Trophoblast cell (in vitro differentiated cells and primary cell): ENCODE results near the gene PPP1R15A. TPM values are rescaled to one million over a fixed set of nuclear protein-coding genes. Genes with fewer than 3 reads are reported as not detected.

ENCODE experiments used
- DNase-seq, 2 donors: peaks; one replicate each; pipeline ENCODE4 v3.0.0-alpha.2; 2016
- H2AFZ ChIP-seq: 2 replicates; pipeline ENCODE4 v1.6.1; 2013; ENCODE audit warnings: low read length, moderate library complexity, mild to moderate bottlenecking; ENCODE audit not compliant: insufficient read depth, poor library complexity
- H2AK5ac ChIP-seq: 2 replicates; pipeline ENCODE4 v1.6.1; 2013; ENCODE audit warnings: mild to moderate bottlenecking, low read length
- H2BK120ac ChIP-seq: 2 replicates; pipeline ENCODE4 v1.6.1; 2013; ENCODE audit warnings: low read length, mild to moderate bottlenecking, moderate library complexity; ENCODE audit not compliant: insufficient read depth, poor library complexity
- H2BK12ac ChIP-seq: 2 replicates; pipeline ENCODE4 v1.6.1; 2013; ENCODE audit warnings: mild to moderate bottlenecking, low read length, moderate library complexity
- H2BK5ac ChIP-seq: 2 replicates; pipeline ENCODE4 v1.6.1; 2013; ENCODE audit warnings: low read length, low read depth, moderate library complexity, mild to moderate bottlenecking; ENCODE audit not compliant: poor library complexity
- H3K14ac ChIP-seq: 2 replicates; pipeline ENCODE4 v1.6.1; 2013; ENCODE audit warnings: mild to moderate bottlenecking, low read length
- H3K18ac ChIP-seq: 2 replicates; pipeline ENCODE4 v1.6.1; 2013; ENCODE audit warnings: mild to moderate bottlenecking, low read length
- H3K23ac ChIP-seq: 2 replicates; pipeline ENCODE4 v1.6.1; 2013; ENCODE audit warnings: low read length
- H3K27ac ChIP-seq: 2 replicates; pipeline ENCODE4 v1.5.1; 2013; ENCODE audit warnings: low read depth, mild to moderate bottlenecking, inconsistent platforms, low read length, moderate library complexity
- H3K27me3 ChIP-seq: 2 replicates; pipeline ENCODE4 v1.6.1; 2013; ENCODE audit warnings: inconsistent platforms, mild to moderate bottlenecking, low read length, moderate library complexity; ENCODE audit not compliant: insufficient read depth
- H3K36me3 ChIP-seq, 2 experiments: 1 replicate in 1 of 2; 2 replicates in 1 of 2; pipeline ENCODE4 v1.6.1; 2013; ENCODE audit warnings: low read length in 2 of 2, mild to moderate bottlenecking in 2 of 2, moderate library complexity in 1 of 2; ENCODE audit not compliant: insufficient read depth in 2 of 2, control insufficient read depth in 1 of 2
- H3K4ac ChIP-seq: 2 replicates; pipeline ENCODE4 v1.6.1; 2013; ENCODE audit warnings: low read depth, mild to moderate bottlenecking, low read length, moderate library complexity
- H3K4me1 ChIP-seq, 2 experiments: 1 replicate in 1 of 2; 2 replicates in 1 of 2; pipeline ENCODE4 v1.6.1; 2013; ENCODE audit warnings: low read length in 2 of 2, mild to moderate bottlenecking in 2 of 2, moderate library complexity in 1 of 2; ENCODE audit not compliant: insufficient read depth in 2 of 2, control insufficient read depth in 1 of 2
- H3K4me2 ChIP-seq: 2 replicates; pipeline ENCODE4 v1.6.1; 2013; ENCODE audit warnings: inconsistent platforms, mild to moderate bottlenecking, low read length, moderate library complexity
- H3K4me3 ChIP-seq: 2 replicates; pipeline ENCODE4 v1.5.1; 2013; ENCODE audit warnings: mild to moderate bottlenecking, low read depth, low read length, inconsistent platforms
- H3K79me1 ChIP-seq: one replicate; pipeline ENCODE4 v1.6.1; 2013; ENCODE audit warnings: low read length
- H3K79me2 ChIP-seq: 2 replicates; pipeline ENCODE4 v1.6.1; 2013; ENCODE audit warnings: low read length, mild to moderate bottlenecking; ENCODE audit not compliant: control insufficient read depth, insufficient read depth, poor library complexity
- H3K9ac ChIP-seq: 2 replicates; pipeline ENCODE4 v1.6.1; 2013; ENCODE audit warnings: mild to moderate bottlenecking, low read length
- H3K9me3 ChIP-seq: 2 replicates; pipeline ENCODE4 v1.6.1; 2013; ENCODE audit warnings: low read depth, mild to moderate bottlenecking, control low read depth, inconsistent platforms, low read length; ENCODE audit not compliant: insufficient read depth
- H4K12ac ChIP-seq: 2 replicates; pipeline ENCODE4 v1.6.1; 2013; ENCODE audit warnings: low read depth, mild to moderate bottlenecking, low read length, moderate library complexity
- H4K8ac ChIP-seq: 2 replicates; pipeline ENCODE4 v1.6.1; 2013; ENCODE audit warnings: low read depth, mild to moderate bottlenecking, low read length, moderate library complexity
- H4K91ac ChIP-seq: one replicate; pipeline ENCODE4 v1.6.1; 2013; ENCODE audit warnings: low read depth, mild to moderate bottlenecking, low read length, moderate library complexity
- WGBS: extraction: QIAGEN DNeasy Blood & Tissue Kit; methylation state at CpG from one replicate; pipeline ENCODE4 v1.1.7; 2013; ENCODE audit warnings: missing lambda C conversion rate; ENCODE audit not compliant: insufficient read length, insufficient coverage; ENCODE audit errors: extremely low coverage; 5-methylcytosine and 5-hydroxymethylcytosine counted together
- polyA plus RNA-seq: library from polyadenylated mRNA; stranded (reverse); fragments of 200-250 nt; gene quantifications from 2 replicates; pipeline ENCODE4 v1.2.3, GENCODE V29; 2013

The PPP1R15A gene
- 46.6 and 49.6 TPM in 2 replicates for polyA plus RNA-seq

- Histone ChIP-seq H3K4me3 (peak within 1 kb of the TSS; percentile 96), H3K27me3 (no peaks in the 10 kb centered on the region), H3K4ac (peak within 1 kb of the TSS; percentile 99), H3K27ac (peak within 1 kb of the TSS; percentile 84), H3K23ac (no peak within 1 kb of the TSS), H2BK5ac (peak within 1 kb of the TSS; percentile 94), H2AK5ac (peak within 1 kb of the TSS; percentile 94), H3K14ac (peak within 1 kb of the TSS; percentile 97), H4K12ac (peak within 1 kb of the TSS; percentile 94), H3K4me1 (peaks cover 24 to 28% of the 10 kb centered on the region in 2 experiments), H3K9me3 (peaks cover 2% of the 10 kb centered on the region), H3K9ac (peak within 1 kb of the TSS; percentile 96), H4K8ac (peak within 1 kb of the TSS; percentile 91), H3K79me2 (peaks cover 22% of the 10 kb centered on the region), H2AFZ (peak within 1 kb of the TSS; percentile 88), H2BK120ac (peak within 1 kb of the TSS; percentile 97), H3K79me1 (peaks cover 21% of the 10 kb centered on the region), H3K4me2 (peak within 1 kb of the TSS; percentile 81), H3K18ac (peak within 1 kb of the TSS; percentile 97), H4K91ac (peak within 1 kb of the TSS; percentile 95), H3K36me3 (peaks cover 37% of the 10 kb centered on the region in 2 experiments), H2BK12ac (peak within 1 kb of the TSS; percentile 27)
- DNase-seq = peak; percentile 99 to 100
- WGBS = no CpG with 5 or more reads among the region's 53 CpGs
Observed at GRCh38 chr19:48872182-48872883, at the start of gene PPP1R15A. Gene PPP1R15A (plus strand): TSS chr19:48872421. CDS start chr19:48873234, 813 bp downstream.

GRCh38 chr19:48822514-48822913 lies 49.7 kb upstream of the PPP1R15A start:
- Histone ChIP-seq H3K79me1 (no peaks in the 10 kb centered on the region), H2AK5ac (no peak overlapping the region), H2BK120ac (no peak overlapping the region), H4K91ac (no peak overlapping the region), H3K79me2 (no peaks in the 10 kb centered on the region), H3K36me3 (no peaks in the 10 kb centered on the region), H2AFZ (no peak overlapping the region), H3K18ac (no peak overlapping the region), H3K9ac (no peak overlapping the region), H3K27ac (no peak overlapping the region), H3K4ac (no peak overlapping the region), H3K4me2 (no peak overlapping the region), H3K23ac (no peak overlapping the region), H4K8ac (no peak overlapping the region), H3K14ac (no peak overlapping the region), H3K9me3 (peaks cover 5% of the 10 kb centered on the region), H2BK12ac (no peak overlapping the region), H2BK5ac (no peak overlapping the region), H3K4me1 (no peaks in the 10 kb centered on the region), H3K27me3 (no peaks in the 10 kb centered on the region), H4K12ac (no peak overlapping the region), H3K4me3 (no peak overlapping the region)
- no peak for DNase-seq
- 100% methylated on average over 2 of the region's 2 CpGs for WGBS

DNA sequence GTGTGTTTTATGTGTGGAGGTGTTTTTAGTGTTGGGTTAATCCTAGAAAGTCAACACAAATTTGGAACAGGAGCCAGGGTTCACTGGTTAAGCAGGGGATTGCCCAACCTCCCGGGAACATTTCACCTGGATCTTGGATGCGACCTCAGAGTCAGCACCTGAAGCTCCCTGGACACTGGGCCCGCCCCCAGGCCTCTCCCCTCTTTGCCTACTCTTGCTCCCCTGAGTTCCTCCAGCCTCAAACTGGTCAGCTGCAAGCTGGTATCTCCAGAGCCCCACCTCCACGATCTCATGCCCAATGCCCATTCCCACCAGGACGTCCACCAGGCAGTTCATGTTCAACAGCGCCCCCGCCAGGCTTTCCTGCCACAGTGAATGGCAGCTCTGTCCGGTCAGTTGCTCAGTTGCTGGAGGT lies 45.6 kb upstream of the PPP1R15A start:
- no peaks in the 10 kb centered on the region for H3K79me2 ChIP-seq
- H4K12ac ChIP-seq = no peak overlapping the region
- H2BK5ac ChIP-seq = no peak overlapping the region
- H2AFZ ChIP-seq = no peak overlapping the region
- no peak overlapping the region for H2AK5ac ChIP-seq
- WGBS = no CpG with 5 or more reads among the region's 8 CpGs
- H3K4me1 ChIP-seq = no peaks in the 10 kb centered on the region
- no peak overlapping the region for H3K9ac ChIP-seq
- no peak overlapping the region for H3K4me3 ChIP-seq
- H2BK120ac ChIP-seq = no peak overlapping the region
- H3K4me2 ChIP-seq = no peak overlapping the region
- H3K9me3 ChIP-seq = peaks cover 3% of the 10 kb centered on the region
- H4K91ac ChIP-seq = no peak overlapping the region
- H3K27me3 ChIP-seq = no peaks in the 10 kb centered on the region
- peak in 1 of 2 donors; percentile 9 for DNase-seq
- H3K14ac ChIP-seq = no peak overlapping the region
- no peak overlapping the region for H3K27ac ChIP-seq
- H3K79me1 ChIP-seq = no peaks in the 10 kb centered on the region
- no peak overlapping the region for H4K8ac ChIP-seq
- no peak overlapping the region for H3K23ac ChIP-seq
- no peak overlapping the region for H3K18ac ChIP-seq
- H2BK12ac ChIP-seq = no peak overlapping the region
- H3K36me3 ChIP-seq = peaks cover 8 to 12% of the 10 kb centered on the region in 2 experiments
- H3K4ac ChIP-seq = no peak overlapping the region

GRCh38 chr19:48830088-48830487 lies 42.1 kb upstream of the PPP1R15A start:
- Histone ChIP-seq H3K27ac (no peak overlapping the region), H4K12ac (no peak overlapping the region), H2BK120ac (no peak overlapping the region), H2AFZ (no peak overlapping the region), H2AK5ac (no peak overlapping the region), H3K79me1 (no peaks in the 10 kb centered on the region), H3K9ac (no peak overlapping the region), H3K27me3 (no peaks in the 10 kb centered on the region), H4K8ac (no peak overlapping the region), H3K79me2 (no peaks in the 10 kb centered on the region), H2BK5ac (no peak overlapping the region), H3K9me3 (no peaks in the 10 kb centered on the region), H3K4me3 (no peak overlapping the region), H3K23ac (no peak overlapping the region), H3K18ac (no peak overlapping the region), H4K91ac (no peak overlapping the region), H3K4me1 (no peaks in the 10 kb centered on the region), H3K36me3 (peaks cover 19 to 24% of the 10 kb centered on the region in 2 experiments), H3K14ac (no peak overlapping the region), H3K4me2 (no peak overlapping the region), H2BK12ac (no peak overlapping the region), H3K4ac (no peak overlapping the region)
- DNase-seq = no peak
- no CpG with 5 or more reads among the region's 9 CpGs for WGBS
